Dedifferentiated amniotic fluid mesenchymal stem cell (primary cell): ENCODE measurements around the gene MMP13.
A peak's percentile ranks its signal among the peaks of the same experiment; 100 is the strongest.
"Not testable (repeated sequence)": the region's sequence is repeated elsewhere in the genome, so short reads cannot be mapped to it uniquely, and the experiment has no call there.

Experiments
- DNase-seq: peaks from one replicate; pipeline ENCODE4 v3.0.0-alpha.2; 2016; ENCODE audit errors: extremely low spot score

The MMP13 gene

DNA sequence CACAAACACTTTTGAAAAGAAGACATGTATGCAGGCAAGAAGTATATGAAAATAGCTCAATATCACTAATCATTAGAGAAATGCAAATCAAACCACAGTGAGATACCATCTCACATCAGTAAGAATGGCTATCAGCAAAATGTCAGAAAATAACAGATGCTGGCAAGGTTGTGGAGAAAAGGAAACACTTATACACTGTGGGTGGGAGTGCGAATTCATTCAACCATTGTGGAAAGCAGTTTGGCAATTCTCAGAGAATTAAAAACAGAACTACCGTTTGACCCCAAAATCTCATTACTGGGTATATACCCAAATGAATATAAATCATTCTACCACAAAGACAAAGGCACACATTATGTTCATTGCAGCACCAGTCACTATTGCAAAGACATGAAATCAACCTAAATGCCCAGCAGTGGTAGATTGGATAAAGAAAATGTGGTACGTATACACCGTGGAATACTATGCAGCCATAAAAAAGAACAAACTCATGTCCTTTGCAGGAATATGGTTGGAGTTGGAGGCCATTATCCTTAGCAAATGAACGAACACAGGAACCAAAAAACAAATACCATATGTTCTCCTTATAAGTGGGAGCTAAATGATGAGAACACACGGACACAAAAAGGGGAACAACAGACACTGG lies 18.5 kb downstream of the MMP13 start:
- DNase-seq, result no peak

DNA sequence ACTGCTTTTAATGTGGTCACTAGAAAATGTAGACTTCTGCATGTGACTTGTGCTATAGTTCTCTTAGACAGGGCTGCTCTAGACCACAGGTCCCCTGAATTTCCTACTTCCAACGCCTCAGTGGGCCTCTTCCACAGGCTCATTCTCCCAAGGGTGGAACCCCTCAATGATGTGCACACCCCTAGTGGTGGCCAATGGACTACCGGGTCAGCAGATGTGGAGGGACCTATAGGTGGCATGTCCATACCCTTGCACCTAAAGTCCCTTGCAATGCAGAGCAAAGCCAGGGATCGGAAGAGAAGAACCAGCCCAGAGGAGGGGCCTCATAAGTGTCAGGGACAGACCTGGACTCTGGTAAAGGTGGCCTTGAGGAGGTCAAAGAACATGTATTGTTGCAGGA lies 20.0 kb downstream of the MMP13 start:
- no peak for DNase-seq

DNA sequence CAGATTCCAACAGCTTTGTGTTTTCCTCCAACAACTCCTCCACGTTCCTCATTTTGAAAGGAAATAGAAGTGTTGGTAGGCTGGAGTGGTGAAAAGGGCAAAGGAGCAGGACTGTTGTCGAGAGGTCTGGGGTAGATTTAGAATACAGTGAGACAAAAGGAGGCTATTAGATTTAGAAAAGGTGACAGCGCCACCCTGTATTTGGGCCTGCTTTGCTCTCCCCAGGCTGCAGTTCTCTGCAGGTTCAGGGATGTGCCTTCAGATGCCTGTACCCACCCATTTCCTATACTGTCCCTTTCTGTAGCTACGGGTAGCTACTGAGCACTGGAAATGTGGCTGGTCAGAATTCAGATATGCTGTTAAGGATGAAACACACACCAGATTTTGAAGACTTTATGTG lies 20.8 kb downstream of the MMP13 start:
- no peak for DNase-seq

DNA sequence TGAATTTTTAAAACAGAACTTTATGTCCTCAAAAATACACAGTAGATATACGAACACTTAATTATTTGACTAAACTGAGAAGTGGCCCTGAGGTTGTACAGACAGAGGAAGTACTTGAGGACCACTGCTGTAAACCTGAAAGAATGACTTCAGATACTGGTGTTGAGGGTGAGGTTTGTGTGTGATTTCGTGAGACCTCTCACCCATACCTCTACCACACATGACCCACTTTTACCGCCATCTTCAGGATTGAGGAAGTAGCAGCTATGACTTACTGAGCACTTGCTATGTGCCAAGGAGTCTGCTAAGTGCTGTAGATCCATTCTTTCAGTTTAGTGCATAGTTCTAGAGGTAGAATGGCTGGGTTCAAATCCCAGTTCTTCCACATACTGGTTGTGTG lies 21.9 kb downstream of the MMP13 start:
- no peak for DNase-seq

DNA sequence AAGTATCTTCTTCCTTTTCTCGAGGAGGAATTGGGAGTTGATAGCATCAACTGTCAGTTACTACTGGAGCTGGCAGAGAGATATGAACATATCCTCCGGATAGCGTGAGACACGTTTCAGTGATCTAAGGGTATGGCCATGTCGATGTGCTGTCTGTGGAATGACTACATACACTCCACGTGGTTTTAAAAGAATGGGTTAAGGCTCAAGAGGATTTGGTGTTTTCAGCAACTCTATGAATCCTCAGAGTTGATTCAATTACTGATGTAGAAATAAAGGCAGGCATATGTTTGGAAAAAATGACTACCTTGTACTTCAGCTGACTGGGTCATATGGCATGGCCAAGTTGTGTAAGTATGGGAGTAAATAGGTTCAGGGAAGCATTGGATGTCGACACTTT lies 22.9 kb downstream of the MMP13 start:
- DNase-seq, result no peak

DNA sequence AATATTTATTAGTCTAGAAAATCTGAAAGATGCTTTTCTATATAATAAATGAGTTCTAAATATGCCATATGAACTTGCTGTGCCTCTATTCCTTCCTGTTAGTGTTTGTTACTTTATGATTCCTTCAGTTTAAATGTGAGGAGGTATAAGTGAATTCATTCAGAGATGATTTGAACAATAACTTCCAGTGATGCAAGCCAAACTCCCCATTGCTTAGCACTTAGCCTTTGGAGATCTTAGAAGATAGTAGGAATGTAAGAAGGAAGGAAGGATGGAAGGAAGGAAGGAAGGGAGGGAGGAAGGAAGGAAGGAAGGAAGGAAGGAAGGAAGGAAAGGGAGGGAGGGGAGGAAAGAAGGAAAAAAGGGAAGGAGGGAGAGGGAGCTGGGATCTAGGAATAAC lies 25.1 kb downstream of the MMP13 start:
- DNase-seq, result no peak

DNA sequence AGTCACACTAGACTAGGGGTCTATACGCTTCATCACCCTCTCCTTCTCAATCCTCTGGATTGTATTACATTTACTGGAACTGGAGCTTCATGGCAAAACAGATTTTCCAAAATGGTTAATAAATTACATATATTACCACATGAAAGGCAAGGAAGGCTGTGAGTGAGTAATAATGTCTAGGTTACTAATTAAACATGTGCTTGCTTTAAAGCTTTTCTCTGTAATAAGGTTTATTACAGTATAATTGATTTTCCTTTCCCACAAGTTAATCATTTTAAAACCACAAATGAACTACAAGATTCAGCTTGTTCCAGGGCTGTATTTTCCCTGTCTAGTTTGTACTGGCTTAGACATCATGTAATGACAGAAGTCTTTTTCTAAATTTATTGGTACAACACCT lies 25.6 kb downstream of the MMP13 start:
- no peak for DNase-seq

DNA sequence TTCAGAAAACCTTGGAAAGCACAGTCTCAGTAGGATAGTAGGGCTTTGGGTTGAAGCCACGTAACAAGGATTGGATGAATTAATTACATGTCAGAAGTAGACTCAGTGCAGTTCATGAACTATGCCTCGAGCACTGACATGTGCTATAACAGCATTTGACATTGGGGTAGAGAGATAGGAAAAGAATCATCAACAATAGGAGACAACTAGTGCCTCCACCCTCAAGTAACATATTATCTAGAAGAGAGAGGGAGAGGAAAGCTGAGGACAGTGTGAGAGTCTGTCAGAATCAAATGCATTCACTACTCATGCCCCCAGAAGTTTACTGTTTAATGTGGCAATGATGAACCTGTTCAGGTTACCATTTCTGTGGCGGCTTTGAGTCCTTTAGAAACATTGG lies 26.4 kb downstream of the MMP13 start:
- no peak for DNase-seq

DNA sequence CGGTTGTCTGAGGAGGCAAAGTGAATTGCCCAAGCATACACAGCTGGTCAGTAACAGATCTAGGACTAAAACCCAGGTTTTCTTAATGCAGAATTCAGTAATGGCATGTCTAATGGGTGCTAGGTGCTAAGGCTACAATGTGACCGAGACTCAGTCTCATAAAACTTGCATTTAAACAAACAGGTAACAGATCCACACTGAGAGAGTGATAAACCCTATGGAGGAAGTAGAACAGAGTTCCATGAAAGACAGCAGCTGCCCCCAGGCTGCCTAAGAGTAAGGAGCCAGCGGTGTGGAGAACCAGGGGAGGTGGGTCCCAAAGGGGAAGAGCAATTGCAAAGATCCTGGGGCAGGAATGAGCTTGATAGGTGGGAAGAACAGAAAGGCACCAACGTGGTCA lies 27.3 kb downstream of the MMP13 start:
- DNase-seq, result no peak

DNA sequence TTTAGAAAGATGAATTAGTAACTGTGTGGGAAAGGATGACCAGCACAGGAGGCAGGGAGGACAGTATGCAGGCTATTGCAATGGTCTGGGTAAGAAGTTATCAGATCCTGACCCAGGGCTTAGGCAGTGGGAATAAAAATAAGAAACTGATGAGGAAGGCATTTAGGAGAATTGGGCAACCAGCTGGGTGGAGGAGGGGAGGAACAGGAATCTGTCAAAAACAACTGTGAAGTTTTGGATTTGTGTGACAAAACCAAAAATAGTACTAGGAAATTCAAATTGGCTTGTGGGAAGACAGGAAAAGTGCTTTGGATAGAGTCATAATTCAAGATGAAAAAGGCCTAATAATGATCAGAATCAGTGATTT lies 27.9 kb downstream of the MMP13 start:
- DNase-seq, result no peak

DNA sequence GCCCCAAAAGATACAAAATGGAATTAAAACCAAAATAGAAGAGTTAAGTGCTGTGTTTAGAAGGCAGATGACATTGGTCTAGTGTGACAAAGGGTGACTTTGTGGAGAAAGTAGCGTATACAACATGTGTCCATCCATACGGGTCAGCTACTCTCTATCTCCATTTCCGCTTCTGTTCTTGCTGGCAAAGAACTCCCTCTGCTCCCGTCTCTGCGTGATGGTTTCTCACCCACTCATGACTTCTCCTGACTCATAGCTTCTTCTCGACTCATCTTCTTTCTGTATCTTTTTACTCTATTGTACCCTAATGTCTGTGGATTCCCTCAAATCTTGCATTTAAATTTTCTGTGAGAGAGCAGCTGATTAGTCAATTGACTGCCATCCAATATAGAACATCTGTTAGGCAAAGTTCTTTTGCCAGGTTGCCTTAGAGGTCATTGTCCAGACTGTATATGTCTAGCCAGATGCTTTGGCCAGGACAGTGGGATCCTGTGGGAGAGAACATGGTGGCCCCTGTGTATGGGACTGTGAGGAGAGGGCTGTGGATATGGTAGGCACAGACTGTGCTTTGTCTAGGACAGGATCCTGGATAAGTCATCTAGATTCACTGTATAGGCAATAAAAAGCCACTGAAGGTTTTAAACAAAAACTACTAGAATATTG lies 28.4 kb downstream of the MMP13 start:
- DNase-seq, result no peak

DNA sequence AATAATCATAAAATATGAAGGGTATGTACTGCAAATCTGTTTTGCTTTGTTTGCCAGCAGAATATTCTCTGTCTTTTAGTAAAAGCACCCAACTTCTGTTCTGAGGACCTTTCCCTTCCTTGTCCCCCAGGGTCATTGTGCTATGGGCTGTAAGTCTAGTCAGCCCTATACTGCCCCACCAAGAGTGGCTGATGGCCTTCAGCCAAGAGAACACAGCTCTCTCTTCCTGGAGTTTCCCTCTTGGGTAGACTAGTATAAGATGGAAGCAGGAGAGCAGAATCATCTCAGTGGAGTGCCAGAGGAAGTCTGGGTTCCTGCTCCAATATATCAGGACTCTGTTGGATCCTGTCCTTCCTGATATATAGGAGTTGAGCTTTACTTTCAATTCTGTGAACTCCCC lies 29.0 kb downstream of the MMP13 start:
- no peak for DNase-seq

DNA sequence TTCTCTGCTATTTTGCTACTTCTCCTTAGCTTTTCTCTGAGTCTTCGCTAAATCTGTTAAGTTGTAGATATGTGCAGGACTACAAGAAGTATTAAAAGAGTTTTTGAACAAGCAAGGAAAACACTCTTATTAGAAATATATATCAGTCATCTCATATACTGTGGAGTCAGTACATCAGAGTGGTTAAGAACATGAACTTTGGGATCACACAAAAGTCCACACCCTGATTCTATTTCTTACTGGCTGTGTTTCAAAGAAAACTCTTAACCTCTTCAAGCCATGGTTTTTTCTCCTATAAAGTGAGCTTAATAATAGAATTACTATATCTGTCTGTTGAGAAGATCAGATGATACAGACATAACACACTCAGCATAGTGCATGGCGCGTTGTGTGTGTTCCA lies 29.5 kb downstream of the MMP13 start:
- no peak for DNase-seq

DNA sequence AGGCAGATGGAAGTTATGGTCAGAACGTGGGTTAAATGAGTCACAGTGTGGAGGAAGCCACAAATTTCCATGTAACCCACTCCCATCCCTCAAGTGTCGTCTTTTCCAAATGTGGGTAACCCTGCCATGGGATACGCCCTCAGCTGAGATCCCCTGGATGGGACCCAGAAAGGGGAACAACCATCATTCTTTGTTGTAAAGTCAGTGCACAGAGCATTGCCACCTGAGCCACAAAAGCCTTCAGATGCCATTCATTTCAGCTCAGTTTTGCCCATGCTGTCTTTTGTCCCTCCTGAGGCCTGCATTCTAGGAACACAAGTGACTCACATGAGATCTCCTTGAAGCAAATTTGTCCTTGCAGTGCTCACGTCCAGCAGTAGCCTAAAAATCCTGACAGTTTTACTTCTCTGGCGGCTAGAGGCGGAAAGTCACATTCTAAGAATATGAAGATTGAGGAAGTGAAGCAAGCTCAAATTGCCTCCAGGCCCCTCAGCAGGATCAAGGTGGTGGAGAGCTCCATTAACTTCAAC lies 30.6 kb downstream of the MMP13 start:
- no peak for DNase-seq

DNA sequence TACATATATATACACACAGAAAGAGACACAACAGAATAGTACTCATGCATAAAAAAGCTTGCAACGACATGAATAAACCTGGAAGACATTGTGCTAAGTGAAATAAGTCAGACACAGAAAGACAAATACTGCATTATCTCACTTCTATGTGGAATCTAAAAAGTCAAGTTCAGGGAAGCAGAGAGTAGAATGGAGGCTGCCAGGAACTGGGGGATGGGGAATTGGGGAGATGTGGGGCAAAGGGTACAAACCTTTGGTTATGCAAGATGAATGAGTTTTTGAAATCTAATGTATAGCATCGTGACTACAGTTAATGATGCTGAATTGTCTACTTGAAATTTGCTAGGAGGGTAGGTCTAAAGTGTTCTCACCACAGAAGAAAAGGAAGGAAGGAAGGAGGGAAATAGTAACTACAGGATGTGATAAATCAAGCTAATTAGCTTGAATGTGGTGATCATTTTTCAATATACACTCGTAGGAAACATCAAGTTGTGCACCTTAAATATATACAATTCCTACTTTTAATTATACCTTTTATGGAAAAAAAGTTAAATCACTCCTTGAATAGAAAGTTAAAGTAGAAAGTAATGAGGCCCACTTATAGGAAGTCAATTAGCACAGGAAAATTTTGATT lies 33.8 kb downstream of the MMP13 start:
- no peak for DNase-seq

DNA sequence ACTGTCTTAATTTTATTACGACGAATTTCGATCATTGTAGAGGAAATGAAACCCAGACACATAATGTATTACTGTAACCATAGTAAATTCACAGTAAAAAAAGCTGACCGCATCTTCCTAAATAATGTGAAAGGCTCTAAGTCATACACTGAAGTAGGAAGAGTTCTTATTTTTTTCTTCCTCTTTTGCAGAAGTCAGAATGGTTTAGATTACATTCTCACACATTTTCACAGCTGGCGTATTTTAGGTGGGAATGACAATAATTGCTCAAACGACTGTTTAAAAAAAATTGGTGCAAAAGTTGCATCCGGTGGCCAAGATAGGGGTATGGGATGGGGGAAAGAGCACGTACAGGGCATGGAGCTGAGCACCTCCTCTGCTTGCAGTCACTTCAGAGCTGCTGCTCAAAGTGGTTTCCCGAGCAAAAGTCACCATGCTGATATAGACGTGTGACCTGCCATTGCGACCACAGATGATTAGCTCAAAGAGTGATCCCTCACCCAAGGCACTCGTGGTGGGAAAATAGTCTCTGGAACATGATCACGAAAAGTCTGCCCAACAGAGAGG lies 35.3 kb downstream of the MMP13 start:
- DNase-seq, result no peak

DNA sequence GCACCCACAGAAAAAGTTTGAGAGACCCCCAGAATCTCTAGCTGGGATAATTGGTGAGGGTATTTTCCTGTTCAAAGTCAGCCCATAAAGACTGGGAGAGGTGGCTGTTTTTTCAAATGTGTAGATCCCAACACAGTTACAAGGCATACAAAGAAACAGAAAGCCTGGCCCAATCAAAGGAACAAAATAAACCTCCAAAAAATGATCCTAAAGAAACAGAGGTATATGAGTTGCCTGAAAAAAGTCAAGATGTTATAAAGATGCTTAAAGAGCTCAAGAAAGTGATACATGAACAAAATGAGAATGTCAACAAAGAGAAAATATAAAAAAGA lies 40.5 kb downstream of the MMP13 start:
- DNase-seq, result no peak

DNA sequence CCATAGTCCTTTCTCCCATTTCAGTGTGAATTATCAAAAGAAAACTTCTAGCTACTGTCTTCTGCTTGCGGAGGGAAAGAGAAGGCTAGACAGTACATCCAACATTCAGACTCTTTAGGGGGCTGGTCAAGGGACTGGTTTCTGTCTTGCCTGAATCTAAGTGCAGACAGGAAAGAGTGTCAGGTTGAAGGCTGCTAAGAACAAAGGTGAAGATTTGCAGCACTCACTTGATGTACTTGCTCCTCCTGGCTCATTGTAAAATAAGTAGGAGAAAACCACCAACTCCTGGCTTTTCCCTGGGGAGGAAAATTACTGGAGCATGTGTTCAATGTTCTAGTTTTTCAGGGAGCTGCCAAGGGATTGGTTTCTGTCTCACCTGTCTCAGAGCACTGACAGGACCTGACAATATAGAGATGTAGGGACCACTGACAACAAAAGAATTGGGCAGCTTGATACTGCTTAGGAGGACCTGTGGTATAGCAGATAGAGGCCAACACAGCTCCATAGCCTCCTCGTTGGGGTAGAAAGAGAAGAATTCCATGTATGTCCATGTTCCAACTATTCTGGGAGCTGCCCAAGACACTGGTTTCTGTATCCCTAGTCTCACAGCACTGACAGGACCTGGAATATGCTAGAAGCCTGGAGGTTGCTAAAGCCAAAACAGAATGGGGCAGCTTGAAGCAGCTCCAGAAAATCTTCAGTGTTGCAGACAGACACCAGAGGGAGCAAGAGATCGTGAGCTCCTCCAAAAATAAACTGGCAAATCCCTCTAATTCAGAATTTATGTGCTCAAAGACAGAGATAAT lies 41.1 kb downstream of the MMP13 start:
- DNase-seq, result peak; percentile 58

DNA sequence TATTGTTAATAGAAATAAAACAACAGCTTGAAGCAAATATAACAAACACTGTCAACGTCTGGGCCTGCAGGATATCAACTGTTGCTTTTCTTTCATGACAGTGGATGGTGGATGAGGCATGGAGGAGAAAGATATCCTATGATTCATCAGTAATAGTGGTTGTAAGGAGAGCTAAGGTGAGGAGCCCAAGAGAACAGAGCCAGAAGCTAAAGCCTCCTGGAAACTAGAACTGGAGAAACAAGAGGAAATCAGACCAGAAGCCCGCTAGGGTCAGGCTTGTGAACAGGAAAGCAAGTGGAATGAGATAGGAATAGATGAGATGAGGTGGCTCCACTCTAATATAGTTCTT lies 43.1 kb downstream of the MMP13 start:
- DNase-seq, result no peak

DNA sequence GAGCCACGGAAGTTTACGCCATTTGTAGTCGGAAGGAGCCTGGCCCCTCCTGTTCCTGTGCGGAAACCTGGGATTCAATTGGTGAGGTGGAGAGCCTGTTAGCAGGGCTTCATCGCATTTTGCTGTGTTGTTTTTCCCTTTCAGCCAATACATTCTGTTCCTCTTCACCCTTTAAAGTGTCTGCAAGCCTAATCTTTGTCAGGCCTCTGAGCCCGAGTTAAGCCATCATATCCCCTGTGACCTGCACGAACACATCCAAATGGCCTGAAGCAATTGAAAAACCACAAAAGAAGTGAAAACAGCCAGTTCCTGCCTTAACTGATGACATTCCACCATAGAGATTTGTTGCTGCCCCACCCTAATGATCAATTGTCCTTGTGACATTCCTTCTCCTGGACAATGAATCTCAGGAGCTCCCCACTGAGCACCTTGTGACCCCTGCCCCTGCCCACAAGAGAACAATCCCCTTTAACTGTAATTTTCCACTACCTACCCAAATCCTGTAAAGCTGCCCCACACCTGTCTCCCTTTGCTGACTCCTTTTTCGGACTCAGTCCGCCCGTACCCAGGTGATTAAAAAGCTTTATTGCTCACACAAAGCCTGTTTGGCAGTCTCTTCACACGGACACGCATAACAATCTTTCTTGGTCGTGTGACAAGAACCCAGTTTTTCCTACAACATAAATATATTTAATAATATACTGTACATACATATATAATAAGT lies 43.6 kb downstream of the MMP13 start:
- no peak for DNase-seq

DNA sequence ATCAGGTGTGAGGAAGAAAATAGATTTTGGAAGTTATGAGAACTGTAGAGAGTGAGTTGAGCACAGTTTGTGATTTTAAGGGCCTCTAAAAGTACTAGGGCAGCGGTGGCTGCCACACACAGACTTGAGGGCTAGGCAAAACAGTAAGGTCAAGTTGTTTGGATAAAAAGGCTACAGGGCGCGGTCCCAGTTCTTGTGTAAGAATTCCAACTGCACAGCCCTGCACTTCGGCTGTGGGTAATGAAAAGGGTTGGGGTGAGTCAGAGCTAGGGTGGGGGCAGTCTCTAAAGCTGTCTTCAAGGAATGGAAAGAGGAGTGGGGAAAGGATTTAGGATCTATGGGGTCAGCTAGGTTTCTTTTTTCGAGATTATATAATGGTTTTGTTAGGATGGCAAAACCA lies 49.7 kb downstream of the MMP13 start:
- not testable (repeated sequence) for DNase-seq

DNA sequence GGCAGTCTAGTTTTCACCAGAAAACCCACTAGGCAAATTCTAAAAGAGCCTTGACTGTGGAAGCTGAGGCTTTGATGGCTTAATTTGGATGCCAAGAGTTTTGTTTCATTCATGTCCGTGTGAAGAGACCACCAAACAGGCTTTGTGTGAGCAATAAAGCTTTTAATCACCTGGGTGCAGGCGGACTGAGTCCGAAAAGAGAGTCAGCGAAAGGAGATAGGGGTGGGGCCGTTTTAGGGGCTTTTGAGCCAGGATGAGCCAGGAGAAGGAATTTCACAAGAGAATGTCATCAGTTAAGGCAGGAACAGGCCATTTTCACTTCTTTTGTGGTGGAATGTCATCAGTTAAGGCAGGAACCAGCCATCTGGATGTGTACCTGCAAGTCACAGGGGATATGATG lies 51.6 kb downstream of the MMP13 start:
- not testable (repeated sequence) for DNase-seq
